Measurements from ENCODE around the gene KCNH3. TPM values are rescaled to one million over a fixed set of nuclear protein-coding genes. Genes with fewer than 3 reads are reported as not detected.

KCNH3 gene
- total and polyA plus RNA-seq, 2 of the 8 experiments (the other 6 are each of a cell fraction or from before 2014, with no cell fraction given) = 0.24 to 0.50 TPM

DNA sequence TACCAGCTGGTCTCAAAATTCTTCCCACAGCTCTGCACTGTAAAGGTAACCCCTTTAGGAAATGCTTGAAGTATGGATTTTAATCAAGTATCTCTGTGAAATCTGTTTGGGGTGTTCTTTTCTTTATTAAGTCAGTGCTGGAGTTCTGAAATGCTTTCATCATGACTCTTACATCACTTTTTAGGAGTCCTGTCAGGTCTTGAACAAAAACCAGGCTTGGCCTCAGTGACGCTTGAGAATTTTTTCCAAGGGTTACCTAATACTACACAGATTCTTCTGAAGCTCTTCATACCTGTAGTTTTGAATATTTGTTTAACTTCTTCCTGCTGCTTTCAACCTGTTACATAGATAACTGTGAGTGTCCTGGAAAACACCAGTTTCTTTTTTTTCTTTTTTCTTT lies 47.0 kb upstream of the KCNH3 start (continued):
- TF ChIP-seq, protein P1, sequence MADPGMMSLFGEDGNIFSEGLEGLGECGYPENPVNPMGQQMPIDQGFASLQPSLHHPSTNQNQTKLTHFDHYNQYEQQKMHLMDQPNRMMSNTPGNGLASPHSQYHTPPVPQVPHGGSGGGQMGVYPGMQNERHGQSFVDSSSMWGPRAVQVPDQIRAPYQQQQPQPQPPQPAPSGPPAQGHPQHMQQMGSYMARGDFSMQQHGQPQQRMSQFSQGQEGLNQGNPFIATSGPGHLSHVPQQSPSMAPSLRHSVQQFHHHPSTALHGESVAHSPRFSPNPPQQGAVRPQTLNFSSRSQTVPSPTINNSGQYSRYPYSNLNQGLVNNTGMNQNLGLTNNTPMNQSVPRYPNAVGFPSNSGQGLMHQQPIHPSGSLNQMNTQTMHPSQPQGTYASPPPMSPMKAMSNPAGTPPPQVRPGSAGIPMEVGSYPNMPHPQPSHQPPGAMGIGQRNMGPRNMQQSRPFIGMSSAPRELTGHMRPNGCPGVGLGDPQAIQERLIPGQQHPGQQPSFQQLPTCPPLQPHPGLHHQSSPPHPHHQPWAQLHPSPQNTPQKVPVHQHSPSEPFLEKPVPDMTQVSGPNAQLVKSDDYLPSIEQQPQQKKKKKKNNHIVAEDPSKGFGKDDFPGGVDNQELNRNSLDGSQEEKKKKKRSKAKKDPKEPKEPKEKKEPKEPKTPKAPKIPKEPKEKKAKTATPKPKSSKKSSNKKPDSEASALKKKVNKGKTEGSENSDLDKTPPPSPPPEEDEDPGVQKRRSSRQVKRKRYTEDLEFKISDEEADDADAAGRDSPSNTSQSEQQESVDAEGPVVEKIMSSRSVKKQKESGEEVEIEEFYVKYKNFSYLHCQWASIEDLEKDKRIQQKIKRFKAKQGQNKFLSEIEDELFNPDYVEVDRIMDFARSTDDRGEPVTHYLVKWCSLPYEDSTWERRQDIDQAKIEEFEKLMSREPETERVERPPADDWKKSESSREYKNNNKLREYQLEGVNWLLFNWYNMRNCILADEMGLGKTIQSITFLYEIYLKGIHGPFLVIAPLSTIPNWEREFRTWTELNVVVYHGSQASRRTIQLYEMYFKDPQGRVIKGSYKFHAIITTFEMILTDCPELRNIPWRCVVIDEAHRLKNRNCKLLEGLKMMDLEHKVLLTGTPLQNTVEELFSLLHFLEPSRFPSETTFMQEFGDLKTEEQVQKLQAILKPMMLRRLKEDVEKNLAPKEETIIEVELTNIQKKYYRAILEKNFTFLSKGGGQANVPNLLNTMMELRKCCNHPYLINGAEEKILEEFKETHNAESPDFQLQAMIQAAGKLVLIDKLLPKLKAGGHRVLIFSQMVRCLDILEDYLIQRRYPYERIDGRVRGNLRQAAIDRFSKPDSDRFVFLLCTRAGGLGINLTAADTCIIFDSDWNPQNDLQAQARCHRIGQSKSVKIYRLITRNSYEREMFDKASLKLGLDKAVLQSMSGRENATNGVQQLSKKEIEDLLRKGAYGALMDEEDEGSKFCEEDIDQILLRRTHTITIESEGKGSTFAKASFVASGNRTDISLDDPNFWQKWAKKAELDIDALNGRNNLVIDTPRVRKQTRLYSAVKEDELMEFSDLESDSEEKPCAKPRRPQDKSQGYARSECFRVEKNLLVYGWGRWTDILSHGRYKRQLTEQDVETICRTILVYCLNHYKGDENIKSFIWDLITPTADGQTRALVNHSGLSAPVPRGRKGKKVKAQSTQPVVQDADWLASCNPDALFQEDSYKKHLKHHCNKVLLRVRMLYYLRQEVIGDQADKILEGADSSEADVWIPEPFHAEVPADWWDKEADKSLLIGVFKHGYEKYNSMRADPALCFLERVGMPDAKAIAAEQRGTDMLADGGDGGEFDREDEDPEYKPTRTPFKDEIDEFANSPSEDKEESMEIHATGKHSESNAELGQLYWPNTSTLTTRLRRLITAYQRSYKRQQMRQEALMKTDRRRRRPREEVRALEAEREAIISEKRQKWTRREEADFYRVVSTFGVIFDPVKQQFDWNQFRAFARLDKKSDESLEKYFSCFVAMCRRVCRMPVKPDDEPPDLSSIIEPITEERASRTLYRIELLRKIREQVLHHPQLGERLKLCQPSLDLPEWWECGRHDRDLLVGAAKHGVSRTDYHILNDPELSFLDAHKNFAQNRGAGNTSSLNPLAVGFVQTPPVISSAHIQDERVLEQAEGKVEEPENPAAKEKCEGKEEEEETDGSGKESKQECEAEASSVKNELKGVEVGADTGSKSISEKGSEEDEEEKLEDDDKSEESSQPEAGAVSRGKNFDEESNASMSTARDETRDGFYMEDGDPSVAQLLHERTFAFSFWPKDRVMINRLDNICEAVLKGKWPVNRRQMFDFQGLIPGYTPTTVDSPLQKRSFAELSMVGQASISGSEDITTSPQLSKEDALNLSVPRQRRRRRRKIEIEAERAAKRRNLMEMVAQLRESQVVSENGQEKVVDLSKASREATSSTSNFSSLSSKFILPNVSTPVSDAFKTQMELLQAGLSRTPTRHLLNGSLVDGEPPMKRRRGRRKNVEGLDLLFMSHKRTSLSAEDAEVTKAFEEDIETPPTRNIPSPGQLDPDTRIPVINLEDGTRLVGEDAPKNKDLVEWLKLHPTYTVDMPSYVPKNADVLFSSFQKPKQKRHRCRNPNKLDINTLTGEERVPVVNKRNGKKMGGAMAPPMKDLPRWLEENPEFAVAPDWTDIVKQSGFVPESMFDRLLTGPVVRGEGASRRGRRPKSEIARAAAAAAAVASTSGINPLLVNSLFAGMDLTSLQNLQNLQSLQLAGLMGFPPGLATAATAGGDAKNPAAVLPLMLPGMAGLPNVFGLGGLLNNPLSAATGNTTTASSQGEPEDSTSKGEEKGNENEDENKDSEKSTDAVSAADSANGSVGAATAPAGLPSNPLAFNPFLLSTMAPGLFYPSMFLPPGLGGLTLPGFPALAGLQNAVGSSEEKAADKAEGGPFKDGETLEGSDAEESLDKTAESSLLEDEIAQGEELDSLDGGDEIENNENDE (IDR thresholded peaks at IDR 0.05; ENCODE audit: insufficient replicate concordance, low read length) = no peak
- TF ChIP-seq GTF2F1 (IDR thresholded peaks at IDR 0.05; ENCODE audit: borderline replicate concordance, low read depth, low read length) = no peak
- TF ChIP-seq, protein P2, sequence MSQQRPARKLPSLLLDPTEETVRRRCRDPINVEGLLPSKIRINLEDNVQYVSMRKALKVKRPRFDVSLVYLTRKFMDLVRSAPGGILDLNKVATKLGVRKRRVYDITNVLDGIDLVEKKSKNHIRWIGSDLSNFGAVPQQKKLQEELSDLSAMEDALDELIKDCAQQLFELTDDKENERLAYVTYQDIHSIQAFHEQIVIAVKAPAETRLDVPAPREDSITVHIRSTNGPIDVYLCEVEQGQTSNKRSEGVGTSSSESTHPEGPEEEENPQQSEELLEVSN (IDR thresholded peaks at IDR 0.05) = no peak
- TF ChIP-seq CBX8 (IDR thresholded peaks at IDR 0.05; ENCODE audit: borderline replicate concordance, low read depth, low read length) = no peak
- TF ChIP-seq SP1 (IDR thresholded peaks at IDR 0.05; ENCODE audit: low read depth, low read length) = no peak
- TF ChIP-seq, protein P3, sequence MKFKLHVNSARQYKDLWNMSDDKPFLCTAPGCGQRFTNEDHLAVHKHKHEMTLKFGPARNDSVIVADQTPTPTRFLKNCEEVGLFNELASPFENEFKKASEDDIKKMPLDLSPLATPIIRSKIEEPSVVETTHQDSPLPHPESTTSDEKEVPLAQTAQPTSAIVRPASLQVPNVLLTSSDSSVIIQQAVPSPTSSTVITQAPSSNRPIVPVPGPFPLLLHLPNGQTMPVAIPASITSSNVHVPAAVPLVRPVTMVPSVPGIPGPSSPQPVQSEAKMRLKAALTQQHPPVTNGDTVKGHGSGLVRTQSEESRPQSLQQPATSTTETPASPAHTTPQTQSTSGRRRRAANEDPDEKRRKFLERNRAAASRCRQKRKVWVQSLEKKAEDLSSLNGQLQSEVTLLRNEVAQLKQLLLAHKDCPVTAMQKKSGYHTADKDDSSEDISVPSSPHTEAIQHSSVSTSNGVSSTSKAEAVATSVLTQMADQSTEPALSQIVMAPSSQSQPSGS (IDR thresholded peaks at IDR 0.05; ENCODE audit: low read length) = no peak
- TF ChIP-seq ASH2L (IDR thresholded peaks at IDR 0.05; ENCODE audit: low read length) = no peak
- no peak for TF ChIP-seq RFX5 (IDR thresholded peaks at IDR 0.05; ENCODE audit: borderline replicate concordance, low read depth, low read length)
- TF ChIP-seq EZH2 (IDR thresholded peaks at IDR 0.05; ENCODE audit: low read depth, low read length, severe bottlenecking) = no peak

All from H1 (cell line).